GM23338 (cell line): ENCODE data around the gene PTPRN2. TPM values are rescaled to one million over a fixed set of nuclear protein-coding genes. Genes with fewer than 3 reads are reported as not detected.

ENCODE experiments used
- ATAC-seq: fragments of 200-7000 bp; cut with Tn5 transposase; 3 replicates; pipeline ENCODE4 v1.9.1; 2020
- DNase-seq: peaks from one replicate; pipeline ENCODE4 v3.0.0-alpha.2; 2015; ENCODE audit warnings: low spot score
- H2AFZ ChIP-seq: fragments of 200-600 bp; sonication (generic); 2 replicates; pipeline ENCODE4 v1.8.0; 2016; ENCODE audit warnings: antibody characterized with exemption, mild to moderate bottlenecking, moderate library complexity
- H3F3A ChIP-seq: fragments of 200-600 bp; sonication (generic); replicated peaks from 2 replicates; pipeline ENCODE4 v1.8.0; 2017; ENCODE audit warnings: antibody characterized with exemption, mixed run types, low read depth
- H3K27ac ChIP-seq: fragments of 200-600 bp; sonication (generic); 2 replicates; pipeline ENCODE4 v1.6.1; 2016; ENCODE audit warnings: low read depth
- H3K27me3 ChIP-seq: fragments of 200-600 bp; sonication (generic); 2 replicates; pipeline ENCODE4 v1.8.0; 2016; ENCODE audit warnings: mild to moderate bottlenecking, mixed run types, moderate library complexity; ENCODE audit not compliant: insufficient read depth
- H3K36me3 ChIP-seq: fragments of 200-600 bp; sonication (generic); 2 replicates; pipeline ENCODE4 v1.8.0; 2016; ENCODE audit warnings: mild to moderate bottlenecking; ENCODE audit not compliant: insufficient read depth
- H3K4me1 ChIP-seq: fragments of 200-600 bp; sonication (generic); 2 replicates; pipeline ENCODE4 v1.8.0; 2016; ENCODE audit warnings: mild to moderate bottlenecking, moderate library complexity; ENCODE audit not compliant: insufficient read depth
- H3K4me2 ChIP-seq: fragments of 200-600 bp; sonication (generic); 2 replicates; pipeline ENCODE4 v1.7.1; 2017; ENCODE audit warnings: mixed run types
- H3K4me3 ChIP-seq: fragments of 200-600 bp; sonication (generic); 2 replicates; pipeline ENCODE4 v1.6.1; 2016; ENCODE audit warnings: mixed run types
- H3K79me2 ChIP-seq: fragments of 200-600 bp; sonication (generic); replicated peaks from 2 replicates; pipeline ENCODE4 v1.8.0; 2017; ENCODE audit warnings: mild to moderate bottlenecking; ENCODE audit not compliant: insufficient read depth
- H3K9me2 ChIP-seq: fragments of 200-600 bp; sonication (generic); 2 replicates; pipeline ENCODE4 v1.8.0; 2017; ENCODE audit not compliant: insufficient read depth
- H4K20me1 ChIP-seq: fragments of 200-600 bp; sonication (generic); replicated peaks from 2 replicates; pipeline ENCODE4 v1.8.0; 2017; ENCODE audit warnings: mild to moderate bottlenecking; ENCODE audit not compliant: insufficient read depth
- H3K27ac Mint-ChIP-seq: 2 replicates; pipeline ENCODE4 v1.8.0; 2020; ENCODE audit warnings: inconsistent platforms, mild to moderate bottlenecking, moderate library complexity, mixed read lengths
- H3K27me3 Mint-ChIP-seq: 3 replicates; pipeline ENCODE4 v1.8.0; 2022; ENCODE audit warnings: low read depth, mild to moderate bottlenecking, moderate library complexity, mixed read lengths, inconsistent platforms; ENCODE audit not compliant: insufficient read depth, poor library complexity
- H3K36me3 Mint-ChIP-seq: 3 replicates; pipeline ENCODE4 v1.8.0; 2021; ENCODE audit warnings: low read depth, mild to moderate bottlenecking, inconsistent platforms, moderate library complexity, mixed read lengths
- H3K4me1 Mint-ChIP-seq: 3 replicates; pipeline ENCODE4 v1.8.0; 2020; ENCODE audit warnings: mild to moderate bottlenecking, inconsistent platforms, mixed read lengths
- H3K4me3 Mint-ChIP-seq: 3 replicates; pipeline ENCODE4 v1.8.0; 2021; ENCODE audit warnings: moderate library complexity, mild to moderate bottlenecking, inconsistent platforms, mixed read lengths
- H3K9me3 Mint-ChIP-seq: 3 replicates; pipeline ENCODE4 v1.8.0; 2020; ENCODE audit warnings: moderate library complexity, mild to moderate bottlenecking, inconsistent platforms, mixed read lengths
- CREB1 ChIP-seq: fragments of 250-450 bp; sonication (Bioruptor Pico); IDR thresholded peaks from 2 replicates; pipeline ENCODE4 v1.5.0; 2020; ENCODE audit warnings: low read depth, mild to moderate bottlenecking, moderate library complexity
- ETS1 ChIP-seq: IDR thresholded peaks from 2 replicates; pipeline ENCODE4 v1.6.1; 2016; ENCODE audit warnings: antibody characterized with exemption
- EZH2 ChIP-seq: fragments of 200-600 bp; sonication (generic); IDR thresholded peaks from one replicate; pipeline ENCODE4 v1.8.0; 2017; ENCODE audit warnings: antibody characterized with exemption, mild to moderate bottlenecking, low read depth; ENCODE audit not compliant: unreplicated experiment
- EZH2phosphoT487 ChIP-seq: fragments of 200-600 bp; sonication (generic); IDR thresholded peaks from one replicate; pipeline ENCODE4 v1.8.1; 2018; ENCODE audit warnings: antibody characterized with exemption; ENCODE audit not compliant: unreplicated experiment
- JUNB ChIP-seq: IDR thresholded peaks from one replicate; pipeline ENCODE4 v1.6.1; 2016; ENCODE audit warnings: antibody characterized with exemption; ENCODE audit not compliant: unreplicated experiment
- NANOG ChIP-seq: IDR thresholded peaks from 2 replicates; pipeline ENCODE4 v1.6.1; 2016; ENCODE audit warnings: antibody characterized with exemption, borderline replicate concordance
- POLR2AphosphoS5 ChIP-seq: IDR thresholded peaks from 2 replicates; pipeline ENCODE4 v1.6.1; 2016; ENCODE audit warnings: antibody characterized with exemption, low read depth
- REST ChIP-seq: IDR thresholded peaks from one replicate; pipeline ENCODE4 v1.6.1; 2018; ENCODE audit warnings: antibody characterized with exemption; ENCODE audit not compliant: unreplicated experiment
- STAT1 ChIP-seq: IDR thresholded peaks from one replicate; pipeline ENCODE4 v1.6.1; 2016; ENCODE audit warnings: antibody characterized with exemption; ENCODE audit not compliant: unreplicated experiment
- ZNF114 ChIP-seq: fragments of 250-450 bp; sonication (Bioruptor Pico); IDR thresholded peaks from 2 replicates; pipeline ENCODE4 v1.5.0; 2020; ENCODE audit warnings: mild to moderate bottlenecking, moderate library complexity
- ZNF331 ChIP-seq: fragments of 250-450 bp; sonication (Bioruptor Pico); IDR thresholded peaks from 2 replicates; pipeline ENCODE4 v1.5.0; 2020; ENCODE audit warnings: low read depth, mild to moderate bottlenecking, moderate library complexity
- polyA plus RNA-seq: library from polyadenylated mRNA; unstranded; fragments of >200 nt; fragmentation: Nextera tagmentation; extraction: Ambion mirVana; gene quantifications from 2 replicates; pipeline ENCODE4 v1.2.1, GENCODE V29; 2016
- total RNA-seq: library from RNA; depleted of rRNA; stranded (reverse); fragments of >200 nt; shearing (Covaris generic); gene quantifications from 2 replicates; pipeline ENCODE4 v1.2.3, GENCODE V29; 2014
- TF ChIP-seq, protein P1 (sequence below): fragments of 250-450 bp; sonication (Bioruptor Pico); IDR thresholded peaks from 2 replicates; pipeline ENCODE4 v1.5.0; 2020; ENCODE audit warnings: mild to moderate bottlenecking, moderate library complexity
- TF ChIP-seq, protein P2 (sequence below), 2 experiments: fragments of 200-600 bp in 1 of 2; sonication (generic) in 1 of 2; conservative IDR thresholded peaks; 2 replicates each; pipeline versions ENCODE4 v1.5.1 to v1.6.1; 2016 to 2017; ENCODE audit warnings: antibody characterized with exemption in 2 of 2, low read depth in 2 of 2, mild to moderate bottlenecking in 2 of 2, moderate library complexity in 1 of 2

PTPRN2 gene
- total and polyA plus RNA-seq, 2 experiments from 2014 or later: 0.87 to 4.0 TPM

DNA sequence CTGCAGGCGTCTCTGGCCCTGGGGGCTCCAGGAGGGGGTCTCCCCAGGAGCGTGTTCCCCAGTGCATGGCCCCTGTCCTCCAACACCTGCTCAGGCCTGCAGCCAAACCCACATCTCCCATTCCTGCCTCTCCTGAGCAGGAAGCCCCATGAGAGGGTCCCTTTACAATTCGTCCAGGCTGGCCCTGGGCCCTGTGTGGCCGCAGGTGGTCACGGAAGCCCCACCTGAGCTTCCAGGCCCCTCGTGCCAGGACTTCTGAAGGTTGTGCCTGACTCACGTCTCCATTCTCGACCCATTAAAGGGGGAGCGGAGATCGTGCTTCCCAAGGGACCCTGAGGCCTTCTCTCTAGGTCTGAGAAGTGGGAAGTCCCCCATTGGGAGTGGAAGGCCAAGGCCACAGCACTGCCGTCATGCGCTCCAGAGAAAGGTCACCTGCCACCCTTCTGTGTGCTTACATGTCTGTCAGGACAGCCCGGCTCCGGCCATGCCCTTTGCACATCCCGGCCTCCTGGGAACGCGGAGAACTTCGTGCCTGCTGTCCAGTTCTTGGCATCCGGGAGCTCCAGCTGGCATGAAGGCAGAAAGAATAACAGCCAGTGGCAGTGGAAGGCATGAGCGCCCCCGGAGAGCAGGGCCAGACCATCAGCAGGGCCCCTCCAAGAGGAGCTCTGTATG, 868.5 kb downstream of the PTPRN2 start:
- Mint-ChIP-seq H3K27ac (no peak overlapping the region), H3K27me3 (peaks cover 13% of the 10 kb centered on the region), H3K9me3 (peaks cover 94% of the 10 kb centered on the region), H3K4me1 (no peaks in the 10 kb centered on the region), H3K36me3 (peaks cover 69% of the 10 kb centered on the region), H3K4me3 (no peak overlapping the region)
- Histone ChIP-seq H3K79me2 (no peaks in the 10 kb centered on the region), H3K4me2 (no peak overlapping the region), H3K9me2 (no peaks in the 10 kb centered on the region), H4K20me1 (no peaks in the 10 kb centered on the region), H3K4me1 (no peaks in the 10 kb centered on the region), H3K27me3 (no peaks in the 10 kb centered on the region), H3F3A (no peaks in the 10 kb centered on the region), H3K36me3 (no peaks in the 10 kb centered on the region), H3K4me3 (no peak overlapping the region), H2AFZ (no peak overlapping the region), H3K27ac (no peak overlapping the region)
- DNase-seq: no peak
- no peak for ATAC-seq
- TF ChIP-seq, protein P1, sequence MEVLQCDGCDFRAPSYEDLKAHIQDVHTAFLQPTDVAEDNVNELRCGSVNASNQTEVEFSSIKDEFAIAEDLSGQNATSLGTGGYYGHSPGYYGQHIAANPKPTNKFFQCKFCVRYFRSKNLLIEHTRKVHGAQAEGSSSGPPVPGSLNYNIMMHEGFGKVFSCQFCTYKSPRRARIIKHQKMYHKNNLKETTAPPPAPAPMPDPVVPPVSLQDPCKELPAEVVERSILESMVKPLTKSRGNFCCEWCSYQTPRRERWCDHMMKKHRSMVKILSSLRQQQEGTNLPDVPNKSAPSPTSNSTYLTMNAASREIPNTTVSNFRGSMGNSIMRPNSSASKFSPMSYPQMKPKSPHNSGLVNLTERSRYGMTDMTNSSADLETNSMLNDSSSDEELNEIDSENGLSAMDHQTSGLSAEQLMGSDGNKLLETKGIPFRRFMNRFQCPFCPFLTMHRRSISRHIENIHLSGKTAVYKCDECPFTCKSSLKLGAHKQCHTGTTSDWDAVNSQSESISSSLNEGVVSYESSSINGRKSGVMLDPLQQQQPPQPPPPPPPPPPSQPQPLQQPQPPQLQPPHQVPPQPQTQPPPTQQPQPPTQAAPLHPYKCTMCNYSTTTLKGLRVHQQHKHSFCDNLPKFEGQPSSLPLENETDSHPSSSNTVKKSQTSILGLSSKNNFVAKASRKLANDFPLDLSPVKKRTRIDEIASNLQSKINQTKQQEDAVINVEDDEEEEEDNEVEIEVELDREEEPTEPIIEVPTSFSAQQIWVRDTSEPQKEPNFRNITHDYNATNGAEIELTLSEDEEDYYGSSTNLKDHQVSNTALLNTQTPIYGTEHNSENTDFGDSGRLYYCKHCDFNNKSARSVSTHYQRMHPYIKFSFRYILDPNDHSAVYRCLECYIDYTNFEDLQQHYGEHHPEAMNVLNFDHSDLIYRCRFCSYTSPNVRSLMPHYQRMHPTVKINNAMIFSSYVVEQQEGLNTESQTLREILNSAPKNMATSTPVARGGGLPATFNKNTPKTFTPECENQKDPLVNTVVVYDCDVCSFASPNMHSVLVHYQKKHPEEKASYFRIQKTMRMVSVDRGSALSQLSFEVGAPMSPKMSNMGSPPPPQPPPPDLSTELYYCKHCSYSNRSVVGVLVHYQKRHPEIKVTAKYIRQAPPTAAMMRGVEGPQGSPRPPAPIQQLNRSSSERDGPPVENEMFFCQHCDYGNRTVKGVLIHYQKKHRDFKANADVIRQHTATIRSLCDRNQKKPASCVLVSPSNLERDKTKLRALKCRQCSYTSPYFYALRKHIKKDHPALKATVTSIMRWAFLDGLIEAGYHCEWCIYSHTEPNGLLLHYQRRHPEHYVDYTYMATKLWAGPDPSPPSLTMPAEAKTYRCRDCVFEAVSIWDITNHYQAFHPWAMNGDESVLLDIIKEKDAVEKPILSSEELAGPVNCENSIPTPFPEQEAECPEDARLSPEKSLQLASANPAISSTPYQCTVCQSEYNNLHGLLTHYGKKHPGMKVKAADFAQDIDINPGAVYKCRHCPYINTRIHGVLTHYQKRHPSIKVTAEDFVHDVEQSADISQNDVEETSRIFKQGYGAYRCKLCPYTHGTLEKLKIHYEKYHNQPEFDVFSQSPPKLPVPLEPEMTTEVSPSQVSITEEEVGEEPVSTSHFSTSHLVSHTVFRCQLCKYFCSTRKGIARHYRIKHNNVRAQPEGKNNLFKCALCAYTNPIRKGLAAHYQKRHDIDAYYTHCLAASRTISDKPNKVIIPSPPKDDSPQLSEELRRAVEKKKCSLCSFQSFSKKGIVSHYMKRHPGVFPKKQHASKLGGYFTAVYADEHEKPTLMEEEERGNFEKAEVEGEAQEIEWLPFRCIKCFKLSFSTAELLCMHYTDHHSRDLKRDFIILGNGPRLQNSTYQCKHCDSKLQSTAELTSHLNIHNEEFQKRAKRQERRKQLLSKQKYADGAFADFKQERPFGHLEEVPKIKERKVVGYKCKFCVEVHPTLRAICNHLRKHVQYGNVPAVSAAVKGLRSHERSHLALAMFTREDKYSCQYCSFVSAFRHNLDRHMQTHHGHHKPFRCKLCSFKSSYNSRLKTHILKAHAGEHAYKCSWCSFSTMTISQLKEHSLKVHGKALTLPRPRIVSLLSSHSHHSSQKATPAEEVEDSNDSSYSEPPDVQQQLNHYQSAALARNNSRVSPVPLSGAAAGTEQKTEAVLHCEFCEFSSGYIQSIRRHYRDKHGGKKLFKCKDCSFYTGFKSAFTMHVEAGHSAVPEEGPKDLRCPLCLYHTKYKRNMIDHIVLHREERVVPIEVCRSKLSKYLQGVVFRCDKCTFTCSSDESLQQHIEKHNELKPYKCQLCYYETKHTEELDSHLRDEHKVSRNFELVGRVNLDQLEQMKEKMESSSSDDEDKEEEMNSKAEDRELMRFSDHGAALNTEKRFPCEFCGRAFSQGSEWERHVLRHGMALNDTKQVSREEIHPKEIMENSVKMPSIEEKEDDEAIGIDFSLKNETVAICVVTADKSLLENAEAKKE (CRISPR knock-in tag): no peak
- TF ChIP-seq ZNF331 (CRISPR knock-in tag): no peak
- no peak for TF ChIP-seq EZH2phosphoT487
- no peak for TF ChIP-seq REST
- TF ChIP-seq POLR2AphosphoS5: no peak
- TF ChIP-seq JUNB: no peak
- TF ChIP-seq, protein P2, sequence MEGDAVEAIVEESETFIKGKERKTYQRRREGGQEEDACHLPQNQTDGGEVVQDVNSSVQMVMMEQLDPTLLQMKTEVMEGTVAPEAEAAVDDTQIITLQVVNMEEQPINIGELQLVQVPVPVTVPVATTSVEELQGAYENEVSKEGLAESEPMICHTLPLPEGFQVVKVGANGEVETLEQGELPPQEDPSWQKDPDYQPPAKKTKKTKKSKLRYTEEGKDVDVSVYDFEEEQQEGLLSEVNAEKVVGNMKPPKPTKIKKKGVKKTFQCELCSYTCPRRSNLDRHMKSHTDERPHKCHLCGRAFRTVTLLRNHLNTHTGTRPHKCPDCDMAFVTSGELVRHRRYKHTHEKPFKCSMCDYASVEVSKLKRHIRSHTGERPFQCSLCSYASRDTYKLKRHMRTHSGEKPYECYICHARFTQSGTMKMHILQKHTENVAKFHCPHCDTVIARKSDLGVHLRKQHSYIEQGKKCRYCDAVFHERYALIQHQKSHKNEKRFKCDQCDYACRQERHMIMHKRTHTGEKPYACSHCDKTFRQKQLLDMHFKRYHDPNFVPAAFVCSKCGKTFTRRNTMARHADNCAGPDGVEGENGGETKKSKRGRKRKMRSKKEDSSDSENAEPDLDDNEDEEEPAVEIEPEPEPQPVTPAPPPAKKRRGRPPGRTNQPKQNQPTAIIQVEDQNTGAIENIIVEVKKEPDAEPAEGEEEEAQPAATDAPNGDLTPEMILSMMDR (conservative IDR thresholded peaks at IDR 0.05; ENCODE audit: low read depth in 2 of 2): no peak
- no peak for TF ChIP-seq ETS1
- TF ChIP-seq ZNF114 (CRISPR knock-in tag): no peak
- no peak for TF ChIP-seq NANOG
- no peak for TF ChIP-seq STAT1
- TF ChIP-seq EZH2: no peak
- no peak for TF ChIP-seq CREB1 (CRISPR knock-in tag)
